IPS DF 6.9 (cell line): ENCODE measurements around the gene ARMCX6.
"Not testable (repeated sequence)": the region's sequence is repeated elsewhere in the genome, so short reads cannot be mapped to it uniquely, and the experiment has no call there.

Experiments used
- DNase-seq: peaks from one replicate; pipeline ENCODE4 v3.0.0-alpha.2; 2013; ENCODE audit warnings: low read depth, low spot score
- H3K27ac ChIP-seq: one replicate; pipeline ENCODE4 v1.5.1; 2013; ENCODE audit warnings: low read length, control low read depth
- H3K27me3 ChIP-seq: 2 replicates; pipeline ENCODE4 v1.6.1; 2013; ENCODE audit warnings: mild to moderate bottlenecking, low read length; ENCODE audit not compliant: control insufficient read depth, insufficient read depth
- H3K36me3 ChIP-seq: 2 replicates; pipeline ENCODE4 v1.6.1; 2013; ENCODE audit warnings: low read length; ENCODE audit not compliant: control insufficient read depth, insufficient read depth
- H3K4me1 ChIP-seq: 2 replicates; pipeline ENCODE4 v1.6.1; 2013; ENCODE audit warnings: low read length; ENCODE audit not compliant: control insufficient read depth, insufficient read depth
- H3K4me3 ChIP-seq: 2 replicates; pipeline ENCODE4 v1.5.1; 2013; ENCODE audit warnings: mild to moderate bottlenecking, low read length
- H3K9me3 ChIP-seq: 2 replicates; pipeline ENCODE4 v1.6.1; 2013; ENCODE audit warnings: low read length, inconsistent platforms; ENCODE audit not compliant: control insufficient read depth, insufficient read depth
- WGBS: extraction: QIAGEN DNeasy Blood & Tissue Kit; methylation state at CpG from one replicate; pipeline ENCODE4 v1.1.7; 2013; ENCODE audit warnings: mixed read lengths, missing lambda C conversion rate; ENCODE audit not compliant: insufficient read length, insufficient coverage; 5-methylcytosine and 5-hydroxymethylcytosine counted together

ARMCX6 gene

DNA sequence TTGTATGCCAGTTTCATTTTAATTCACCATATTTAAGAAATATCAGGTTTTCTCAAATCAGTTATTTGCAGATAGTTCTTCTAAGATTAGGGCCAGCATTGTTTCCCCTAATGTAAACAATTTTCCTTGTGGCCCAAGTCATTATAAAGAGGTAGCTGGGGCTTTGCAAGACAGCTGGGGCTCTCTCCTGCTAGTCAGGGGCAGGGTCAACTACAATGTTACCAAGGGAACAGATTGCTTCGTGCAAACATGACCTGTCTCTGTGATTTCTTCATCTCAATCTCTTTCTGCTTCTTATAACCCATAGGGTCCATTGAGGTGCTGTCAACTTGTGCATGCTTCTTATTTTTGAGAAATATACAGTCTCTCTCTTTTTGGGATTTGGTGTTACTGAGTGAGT lies 12.1 kb downstream of the ARMCX6 start:
- no peaks in the 10 kb centered on the region for H3K9me3 ChIP-seq
- no peaks in the 10 kb centered on the region for H3K4me1 ChIP-seq
- no peaks in the 10 kb centered on the region for H3K27me3 ChIP-seq
- no CpG with 5 or more reads among the region's 1 CpG for WGBS
- no peak overlapping the region for H3K4me3 ChIP-seq
- H3K36me3 ChIP-seq = no peaks in the 10 kb centered on the region
- no peak overlapping the region for H3K27ac ChIP-seq
- no peak for DNase-seq

DNA sequence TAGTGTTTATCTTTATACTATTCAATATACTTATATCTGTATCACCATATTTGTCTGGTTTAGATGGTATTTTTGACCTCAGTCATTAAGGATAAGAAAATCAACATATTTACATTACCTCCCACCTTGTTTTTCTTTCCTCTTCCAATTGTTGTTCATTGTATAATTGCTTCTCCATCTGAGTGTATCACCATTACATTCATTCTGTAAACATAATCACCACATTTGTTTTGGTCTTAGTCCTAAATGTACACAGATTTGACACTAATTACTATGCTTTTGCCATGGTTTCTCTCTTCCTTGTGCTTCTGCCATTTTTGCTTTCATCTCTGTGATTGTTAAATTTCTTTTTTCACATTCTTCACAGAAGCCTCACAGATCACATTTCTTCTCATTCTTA lies 12.7 kb downstream of the ARMCX6 start:
- Histone ChIP-seq H3K4me1 (no peaks in the 10 kb centered on the region), H3K36me3 (no peaks in the 10 kb centered on the region), H3K4me3 (no peak overlapping the region), H3K27me3 (no peaks in the 10 kb centered on the region), H3K27ac (no peak overlapping the region), H3K9me3 (no peaks in the 10 kb centered on the region)
- DNase-seq = no peak

DNA sequence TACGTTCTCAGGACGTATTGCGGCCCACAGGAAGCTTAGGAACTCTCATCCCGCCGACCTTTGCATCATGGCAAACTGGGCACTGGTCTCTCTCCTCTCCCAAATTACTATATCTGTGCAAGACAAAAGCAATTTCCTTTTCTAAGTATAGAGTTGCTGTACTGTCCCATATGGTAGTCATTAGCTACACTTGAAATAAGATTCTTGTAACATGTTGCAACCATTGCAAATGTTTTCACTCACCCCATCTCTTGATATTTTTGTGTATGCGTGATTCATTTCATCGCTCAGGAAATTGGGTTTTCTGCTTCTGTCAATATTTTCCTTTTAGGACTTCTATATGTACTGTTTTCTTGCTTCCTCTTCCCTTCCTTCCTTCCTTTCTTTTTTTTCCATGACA lies 15.7 kb downstream of the ARMCX6 start:
- WGBS = no CpG with 5 or more reads among the region's 7 CpGs

DNA sequence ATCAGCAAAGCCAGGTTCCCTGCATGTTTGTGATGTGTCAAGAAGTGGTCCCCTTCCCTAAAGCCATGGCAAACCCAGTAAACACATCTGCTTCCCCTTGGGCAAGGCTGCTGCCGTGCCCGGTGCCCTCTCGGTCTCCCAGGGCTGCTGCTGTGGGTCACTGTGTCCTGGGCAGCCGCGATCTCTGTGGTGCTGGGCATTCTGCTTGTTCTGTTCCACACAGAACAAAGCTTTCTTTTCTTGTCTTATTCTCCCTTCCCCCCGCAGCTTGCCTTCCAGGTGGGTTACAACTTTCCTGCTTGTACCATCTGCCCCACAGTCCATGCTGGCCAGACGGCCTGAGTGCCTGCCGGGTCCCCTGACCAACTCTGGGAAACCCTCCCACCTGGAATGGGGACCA lies 18.2 kb downstream of the ARMCX6 start:
- H3K4me1 ChIP-seq, H3K9me3 ChIP-seq, DNase-seq, H3K27me3 ChIP-seq, H3K36me3 ChIP-seq, H3K4me3 ChIP-seq, H3K27ac ChIP-seq: not testable (repeated sequence)
- no CpG with 5 or more reads among the region's 8 CpGs for WGBS

More for the DNA sequence above, 15.7 kb downstream of the ARMCX6 start:
- Histone ChIP-seq H3K4me3 (no peak overlapping the region), H3K27ac (no peak overlapping the region), H3K27me3 (no peaks in the 10 kb centered on the region), H3K4me1 (no peaks in the 10 kb centered on the region), H3K9me3 (no peaks in the 10 kb centered on the region), H3K36me3 (no peaks in the 10 kb centered on the region)
- no peak for DNase-seq

DNA sequence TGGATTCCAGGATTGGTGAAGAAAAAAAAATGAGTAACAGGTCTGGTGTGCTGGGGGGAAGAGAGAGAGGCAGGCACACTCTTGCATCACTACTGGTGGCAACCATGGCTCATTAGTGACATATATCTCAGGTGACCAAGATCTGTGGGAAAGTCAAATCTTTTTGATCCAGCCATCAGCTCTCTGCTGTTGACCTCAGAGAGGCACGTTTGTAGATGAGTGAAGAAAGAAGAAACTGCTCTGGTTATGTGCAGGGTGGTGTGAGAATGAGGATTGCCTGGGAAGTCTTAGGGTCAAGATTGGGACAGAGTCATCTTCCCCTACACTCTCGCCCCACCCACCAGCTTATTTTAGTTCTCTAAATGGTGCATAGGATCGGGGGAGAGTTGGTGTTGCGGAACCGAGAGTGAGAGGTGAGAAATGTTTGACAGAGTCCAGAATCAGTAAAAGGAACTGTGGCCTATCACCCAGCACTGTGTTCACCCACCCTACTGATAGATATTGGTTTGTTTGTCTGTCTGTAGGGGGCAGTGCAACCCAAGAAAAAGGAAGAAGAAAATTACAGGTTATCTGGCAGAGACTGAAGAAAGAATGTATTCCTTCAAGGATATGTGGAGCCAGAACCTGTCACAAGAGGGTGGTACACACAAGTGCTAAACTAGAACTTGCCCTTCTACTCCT lies 21.9 kb downstream of the ARMCX6 start:
- WGBS = no CpG with 5 or more reads among the region's 5 CpGs
- no peak for DNase-seq
- H3K9me3 ChIP-seq = no peaks in the 10 kb centered on the region
- no peak overlapping the region for H3K27ac ChIP-seq
- H3K4me1 ChIP-seq = no peaks in the 10 kb centered on the region
- no peaks in the 10 kb centered on the region for H3K36me3 ChIP-seq
- no peaks in the 10 kb centered on the region for H3K27me3 ChIP-seq
- no peak overlapping the region for H3K4me3 ChIP-seq
